RWPE2 (cell line): ENCODE results near the gene PRPS2.

Experiments used
- ATAC-seq: fragments of 200-7000 bp; cut with Tn5 transposase; 3 replicates; pipeline ENCODE4 v1.9.1; 2021; ENCODE audit warnings: low read depth
- DNase-seq: peaks from one replicate; pipeline ENCODE4 v3.0.0-alpha.2; 2020; ENCODE audit warnings: low spot score
- H3K27ac ChIP-seq: fragments of 450-650 bp; 2 replicates; pipeline ENCODE4 v1.5.1; 2017; ENCODE audit warnings: mild to moderate bottlenecking; ENCODE audit not compliant: poor library complexity, severe bottlenecking
- H3K27me3 ChIP-seq: fragments of 250-450 bp; sonication (Bioruptor Pico); 2 replicates; pipeline ENCODE4 v1.5.1; 2021; ENCODE audit warnings: mild to moderate bottlenecking, moderate library complexity; ENCODE audit not compliant: insufficient read depth, poor library complexity, severe bottlenecking
- H3K36me3 ChIP-seq: fragments of 250-450 bp; sonication (Bioruptor Pico); 2 replicates; pipeline ENCODE4 v1.5.1; 2020; ENCODE audit warnings: low read depth, mild to moderate bottlenecking, moderate library complexity
- H3K4me1 ChIP-seq: fragments of 250-450 bp; sonication (Bioruptor Pico); 2 replicates; pipeline ENCODE4 v1.5.1; 2021; ENCODE audit warnings: mild to moderate bottlenecking, moderate library complexity; ENCODE audit not compliant: insufficient read depth, poor library complexity, severe bottlenecking
- H3K4me3 ChIP-seq: fragments of 250-450 bp; sonication (Bioruptor Pico); 2 replicates; pipeline ENCODE4 v1.5.1; 2021; ENCODE audit warnings: mild to moderate bottlenecking, moderate library complexity; ENCODE audit not compliant: severe bottlenecking
- H3K9me3 ChIP-seq: fragments of 250-450 bp; sonication (Bioruptor Pico); 2 replicates; pipeline ENCODE4 v1.5.1; 2021; ENCODE audit warnings: mild to moderate bottlenecking, moderate library complexity; ENCODE audit not compliant: severe bottlenecking
- TF ChIP-seq, protein P1 (sequence below): fragments of 450-650 bp; IDR thresholded peaks from one replicate; pipeline ENCODE4 v1.5.1; 2017; ENCODE audit warnings: mild to moderate bottlenecking, moderate library complexity; ENCODE audit not compliant: poor library complexity, severe bottlenecking

Gene PRPS2

DNA sequence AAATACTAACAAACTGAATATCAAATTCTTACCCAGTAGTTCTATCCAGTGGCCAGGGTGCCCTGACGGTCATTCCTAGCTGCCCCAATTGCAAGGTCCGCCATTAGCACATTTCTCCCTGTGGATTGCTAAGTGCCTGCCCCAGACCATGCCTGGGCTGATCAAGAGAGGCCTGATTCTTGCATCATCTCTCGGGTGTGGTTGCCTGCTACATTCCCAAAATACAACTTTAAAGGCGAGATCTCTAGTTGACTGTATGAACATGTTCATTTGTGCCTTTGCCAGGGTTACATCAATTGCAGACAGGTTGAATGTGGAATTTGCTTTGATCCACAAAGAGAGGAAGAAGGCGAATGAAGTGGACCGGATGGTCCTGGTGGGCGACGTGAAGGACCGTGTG is 28.0 kb downstream of the PRPS2 start:
- ATAC-seq (no peak), DNase-seq (no peak)
- TF ChIP-seq, protein P1, sequence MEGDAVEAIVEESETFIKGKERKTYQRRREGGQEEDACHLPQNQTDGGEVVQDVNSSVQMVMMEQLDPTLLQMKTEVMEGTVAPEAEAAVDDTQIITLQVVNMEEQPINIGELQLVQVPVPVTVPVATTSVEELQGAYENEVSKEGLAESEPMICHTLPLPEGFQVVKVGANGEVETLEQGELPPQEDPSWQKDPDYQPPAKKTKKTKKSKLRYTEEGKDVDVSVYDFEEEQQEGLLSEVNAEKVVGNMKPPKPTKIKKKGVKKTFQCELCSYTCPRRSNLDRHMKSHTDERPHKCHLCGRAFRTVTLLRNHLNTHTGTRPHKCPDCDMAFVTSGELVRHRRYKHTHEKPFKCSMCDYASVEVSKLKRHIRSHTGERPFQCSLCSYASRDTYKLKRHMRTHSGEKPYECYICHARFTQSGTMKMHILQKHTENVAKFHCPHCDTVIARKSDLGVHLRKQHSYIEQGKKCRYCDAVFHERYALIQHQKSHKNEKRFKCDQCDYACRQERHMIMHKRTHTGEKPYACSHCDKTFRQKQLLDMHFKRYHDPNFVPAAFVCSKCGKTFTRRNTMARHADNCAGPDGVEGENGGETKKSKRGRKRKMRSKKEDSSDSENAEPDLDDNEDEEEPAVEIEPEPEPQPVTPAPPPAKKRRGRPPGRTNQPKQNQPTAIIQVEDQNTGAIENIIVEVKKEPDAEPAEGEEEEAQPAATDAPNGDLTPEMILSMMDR: no peak

DNA sequence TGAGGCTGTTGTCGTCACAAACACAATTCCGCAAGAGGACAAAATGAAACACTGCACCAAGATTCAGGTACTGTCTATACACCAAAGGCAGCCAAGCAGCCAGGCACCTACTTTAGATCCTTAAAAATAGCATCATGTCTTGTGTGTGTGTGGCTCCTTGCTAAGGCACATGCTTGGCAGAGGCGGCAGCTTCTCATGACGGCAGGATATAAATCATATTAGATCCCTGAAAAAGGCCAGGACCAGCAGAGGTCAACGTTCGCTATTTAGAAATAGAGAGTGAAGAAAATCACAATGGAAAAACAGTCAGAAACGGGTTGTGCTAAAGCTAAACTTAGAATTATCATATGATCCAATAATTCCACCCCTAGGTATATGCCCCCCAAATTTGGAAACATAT is 29.5 kb downstream of the PRPS2 start:
- Histone ChIP-seq H3K27ac (no peak overlapping the region), H3K27me3 (no peaks in the 10 kb centered on the region), H3K4me3 (no peak overlapping the region), H3K4me1 (no peaks in the 10 kb centered on the region), H3K9me3 (no peaks in the 10 kb centered on the region), H3K36me3 (peaks cover 13% of the 10 kb centered on the region)
- no peak for ATAC-seq
- TF ChIP-seq, protein P1: no peak
- no peak for DNase-seq

More for the DNA sequence above, 28.0 kb downstream of the PRPS2 start:
- Histone ChIP-seq H3K9me3 (no peaks in the 10 kb centered on the region), H3K4me1 (no peaks in the 10 kb centered on the region), H3K27ac (no peak overlapping the region), H3K36me3 (peaks cover 13% of the 10 kb centered on the region), H3K4me3 (no peak overlapping the region), H3K27me3 (no peaks in the 10 kb centered on the region)

DNA sequence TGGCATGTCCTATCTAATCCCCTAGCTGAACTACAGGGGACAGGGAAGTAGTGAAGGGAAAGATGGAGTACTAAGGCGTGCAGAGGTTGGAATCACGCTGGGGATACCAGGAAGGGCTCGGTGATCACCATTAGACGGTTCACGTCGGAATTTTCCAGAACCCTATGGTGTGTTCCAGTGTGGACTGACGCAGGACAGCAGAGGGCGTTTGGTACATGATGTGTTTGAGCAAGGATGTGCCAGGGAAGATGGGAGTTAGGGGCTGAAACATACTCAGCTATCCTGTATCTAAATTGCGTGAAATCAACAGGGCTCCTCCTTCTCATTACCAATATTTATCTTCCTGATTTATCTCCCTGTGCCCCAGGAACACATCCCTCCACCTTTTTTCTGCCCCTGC is 33.7 kb downstream of the PRPS2 start:
- H3K4me3 ChIP-seq: no peak overlapping the region
- DNase-seq: no peak
- no peak overlapping the region for H3K27ac ChIP-seq
- no peaks in the 10 kb centered on the region for H3K9me3 ChIP-seq
- no peaks in the 10 kb centered on the region for H3K27me3 ChIP-seq
- H3K36me3 ChIP-seq: peaks cover 12% of the 10 kb centered on the region
- TF ChIP-seq, protein P1: no peak
- ATAC-seq: no peak
- H3K4me1 ChIP-seq: no peaks in the 10 kb centered on the region

DNA sequence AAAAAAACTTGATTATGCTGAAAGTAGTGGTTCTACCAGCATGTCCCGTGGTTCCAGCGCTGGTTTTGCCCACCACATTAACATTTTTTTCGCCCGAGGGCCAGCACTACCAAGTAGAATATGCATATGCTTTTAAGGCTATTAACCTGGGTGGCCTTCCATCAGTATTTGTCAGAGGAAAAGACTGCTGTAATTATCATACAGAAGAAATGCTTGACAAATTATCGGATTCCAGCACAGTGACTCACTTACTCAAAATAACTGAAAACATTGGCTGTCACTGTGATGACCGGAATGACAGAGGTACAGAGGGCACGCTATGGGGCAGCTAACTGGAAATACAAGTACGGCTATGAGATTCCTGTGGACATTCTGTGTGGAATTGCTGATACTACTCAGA is 34.6 kb downstream of the PRPS2 start:
- Histone ChIP-seq H3K4me1 (no peaks in the 10 kb centered on the region), H3K36me3 (peaks cover 7% of the 10 kb centered on the region), H3K27me3 (no peaks in the 10 kb centered on the region), H3K27ac (no peak overlapping the region), H3K4me3 (no peak overlapping the region), H3K9me3 (no peaks in the 10 kb centered on the region)
- no peak for DNase-seq
- ATAC-seq: no peak
- TF ChIP-seq, protein P1: no peak

DNA sequence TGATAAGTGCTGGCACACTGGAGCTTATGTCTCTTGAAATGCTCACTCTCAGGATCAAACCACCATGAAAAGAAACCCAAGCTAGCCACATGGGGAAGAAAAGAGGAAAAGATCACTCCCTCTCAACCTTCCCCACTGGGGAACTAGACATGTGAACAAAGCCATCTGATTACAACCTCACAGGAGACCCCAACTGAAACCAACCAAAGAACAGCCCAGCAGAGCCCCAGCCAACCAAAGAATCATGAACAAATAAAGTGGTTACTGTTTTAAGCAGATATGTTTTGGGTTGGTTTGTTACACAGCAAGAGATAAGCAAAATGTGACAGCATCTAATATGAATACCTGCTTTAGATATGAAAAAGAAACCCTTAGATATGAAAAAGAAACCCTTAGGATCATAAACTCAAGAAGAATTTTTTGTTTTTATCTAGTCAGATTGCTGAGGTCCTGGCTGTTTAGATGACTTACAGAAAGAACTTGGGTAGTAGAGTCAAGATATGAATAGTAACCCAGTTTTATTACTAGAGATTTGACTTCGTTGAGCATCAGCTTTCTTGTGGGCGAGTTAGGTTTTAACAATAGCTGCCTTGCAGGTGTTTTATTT is 52.0 kb downstream of the PRPS2 start:
- Histone ChIP-seq H3K36me3 (no peaks in the 10 kb centered on the region), H3K4me3 (no peak overlapping the region), H3K9me3 (no peaks in the 10 kb centered on the region), H3K27ac (no peak overlapping the region), H3K4me1 (no peaks in the 10 kb centered on the region), H3K27me3 (no peaks in the 10 kb centered on the region)
- DNase-seq: no peak
- TF ChIP-seq, protein P1: no peak
- ATAC-seq: no peak
